Stomach smooth muscle (tissue), 2 donors: ENCODE measurements around the gene IFI6.
"Not testable (repeated sequence)": the region's sequence is repeated elsewhere in the genome, so short reads cannot be mapped to it uniquely, and the experiment has no call there.

Experiments
- H3K27ac ChIP-seq: one replicate; pipeline ENCODE4 v1.7.0; 2013; ENCODE audit warnings: mild to moderate bottlenecking, low read length, inconsistent platforms
- H3K27me3 ChIP-seq, 2 donors: one replicate each; pipeline ENCODE4 v1.7.0; 2013; ENCODE audit warnings: low read length in 2 of 2; ENCODE audit not compliant: insufficient read depth in 2 of 2, control insufficient read depth in 1 of 2
- H3K36me3 ChIP-seq, 2 donors: one replicate each; pipeline ENCODE4 v1.7.0; 2013; ENCODE audit warnings: low read length in 2 of 2; ENCODE audit not compliant: control insufficient read depth in 2 of 2, insufficient read depth in 2 of 2
- H3K4me1 ChIP-seq: one replicate; pipeline ENCODE4 v1.7.0; 2013; ENCODE audit warnings: low read length; ENCODE audit not compliant: control insufficient read depth, insufficient read depth
- H3K4me3 ChIP-seq, 2 donors: one replicate each; pipeline ENCODE4 v1.7.0; 2013; ENCODE audit warnings: low read length in 2 of 2
- H3K9ac ChIP-seq, 2 donors: one replicate each; pipeline ENCODE4 v1.7.0; 2013; ENCODE audit warnings: low read length in 2 of 2, mild to moderate bottlenecking in 1 of 2
- H3K9me3 ChIP-seq, 2 donors: one replicate each; pipeline ENCODE4 v1.7.0; 2013; ENCODE audit warnings: low read length in 2 of 2; ENCODE audit not compliant: control insufficient read depth in 2 of 2
- donor health status: healthy.
- donor health status: Pancreatic carcinoma.

Gene IFI6

GRCh38 chr1:27626031-27626935 lies 45.7 kb downstream of the IFI6 start:
- Histone ChIP-seq H3K9ac (no peak overlapping the region), H3K4me3 (no peak overlapping the region), H3K9me3 (no peaks in the 10 kb centered on the region), H3K4me1 (peaks cover 3% of the 10 kb centered on the region), H3K27ac (no peak overlapping the region), H3K27me3 (peaks cover 0 to 6% of the 10 kb centered on the region in 2 donors), H3K36me3 (no peaks in the 10 kb centered on the region)

- H3K4me1 ChIP-seq: peaks cover 3% of the 10 kb centered on the region
- H3K9ac ChIP-seq: no peak overlapping the region
- H3K27me3 ChIP-seq: peaks cover 0 to 4% of the 10 kb centered on the region in 2 donors
- no peak overlapping the region for H3K27ac ChIP-seq
- H3K9me3 ChIP-seq: no peaks in the 10 kb centered on the region
- no peak overlapping the region for H3K4me3 ChIP-seq
- H3K36me3 ChIP-seq: no peaks in the 10 kb centered on the region
Observed at GRCh38 chr1:27624467-27625178, 47.4 kb downstream of the IFI6 start.

- Histone ChIP-seq H3K4me1 (peaks cover 3% of the 10 kb centered on the region), H3K27me3 (peaks cover 0 to 4% of the 10 kb centered on the region in 2 donors), H3K9ac (no peak overlapping the region), H3K36me3 (no peaks in the 10 kb centered on the region), H3K4me3 (no peak overlapping the region), H3K9me3 (no peaks in the 10 kb centered on the region), H3K27ac (no peak overlapping the region)
Observed at GRCh38 chr1:27623327-27624212, 48.4 kb downstream of the IFI6 start.

- no peak overlapping the region for H3K9ac ChIP-seq
- no peak overlapping the region for H3K4me3 ChIP-seq
- H3K4me1 ChIP-seq: peaks cover 3% of the 10 kb centered on the region
- H3K27me3 ChIP-seq: peaks cover 0 to 4% of the 10 kb centered on the region in 2 donors
- no peaks in the 10 kb centered on the region for H3K36me3 ChIP-seq
- H3K27ac ChIP-seq: no peak overlapping the region
- H3K9me3 ChIP-seq: no peaks in the 10 kb centered on the region
Observed at GRCh38 chr1:27622828-27623227, 49.2 kb downstream of the IFI6 start.

GRCh38 chr1:27621051-27621920 lies 50.7 kb downstream of the IFI6 start:
- Histone ChIP-seq H3K4me3 (no peak overlapping the region), H3K4me1 (peaks cover 3% of the 10 kb centered on the region), H3K36me3 (no peaks in the 10 kb centered on the region), H3K27me3 (peaks cover 0 to 4% of the 10 kb centered on the region in 2 donors), H3K9ac (no peak overlapping the region), H3K27ac (no peak overlapping the region), H3K9me3 (no peaks in the 10 kb centered on the region)

GRCh38 chr1:27619782-27620438 lies 52.1 kb downstream of the IFI6 start:
- not testable (repeated sequence) for H3K9ac ChIP-seq, H3K4me1 ChIP-seq, H3K27me3 ChIP-seq, H3K9me3 ChIP-seq, H3K4me3 ChIP-seq, H3K27ac ChIP-seq, H3K36me3 ChIP-seq

GRCh38 chr1:27618341-27619082 lies 53.5 kb downstream of the IFI6 start:
- H3K9ac ChIP-seq: no peak overlapping the region
- H3K4me3 ChIP-seq: no peak overlapping the region
- H3K27me3 ChIP-seq: peaks cover 5 to 7% of the 10 kb centered on the region in 2 donors
- H3K9me3 ChIP-seq: no peaks in the 10 kb centered on the region
- H3K4me1 ChIP-seq: peaks cover 6% of the 10 kb centered on the region
- no peaks in the 10 kb centered on the region for H3K36me3 ChIP-seq
- H3K27ac ChIP-seq: no peak overlapping the region

GRCh38 chr1:27617420-27617819 lies 54.6 kb downstream of the IFI6 start:
- no peaks in the 10 kb centered on the region for H3K9me3 ChIP-seq
- peaks cover 5 to 7% of the 10 kb centered on the region in 2 donors for H3K27me3 ChIP-seq
- no peak overlapping the region for H3K9ac ChIP-seq
- H3K4me3 ChIP-seq: no peak overlapping the region
- peaks cover 6% of the 10 kb centered on the region for H3K4me1 ChIP-seq
- no peaks in the 10 kb centered on the region for H3K36me3 ChIP-seq
- H3K27ac ChIP-seq: no peak overlapping the region

GRCh38 chr1:27616441-27616840 lies 55.6 kb downstream of the IFI6 start:
- Histone ChIP-seq H3K4me3 (no peak overlapping the region), H3K36me3 (no peaks in the 10 kb centered on the region), H3K27ac (no peak overlapping the region), H3K9me3 (no peaks in the 10 kb centered on the region), H3K9ac (no peak overlapping the region), H3K4me1 (peaks cover 6% of the 10 kb centered on the region), H3K27me3 (peaks cover 5 to 7% of the 10 kb centered on the region in 2 donors)
